Body of pancreas (tissue), 4 donors: ENCODE results near the gene EML6. TPM values are rescaled to one million over a fixed set of nuclear protein-coding genes. Genes with fewer than 3 reads are reported as not detected.

Experiments used
- ATAC-seq: fragments of 150-250 bp; one replicate; pipeline ENCODE4 v1.9.1; 2016
- DNase-seq, 4 donors: peaks; one replicate each; pipeline ENCODE4 v3.0.0-alpha.2; 2019
- H3K27ac ChIP-seq, 4 donors: fragments of 200-600 bp; sonication (generic); 1 replicate in 3 of 4; 2 replicates in 1 of 4; pipeline versions ENCODE4 v1.5.1 to v1.6.1; 2016 to 2019; ENCODE audit warnings: mild to moderate bottlenecking in 1 of 4, mixed read lengths in 1 of 4, moderate library complexity in 1 of 4
- H3K27me3 ChIP-seq, 2 donors: fragments of 200-600 bp; sonication (generic); one replicate each; pipeline ENCODE4 v1.6.0; 2016; ENCODE audit warnings: mild to moderate bottlenecking in 1 of 2
- H3K36me3 ChIP-seq, 2 donors: fragments of 200-600 bp; sonication (generic); replicated peaks in 1 of 2; 2 replicates each; pipeline ENCODE4 v1.5.1; 2016; ENCODE audit warnings: low read depth in 2 of 2; ENCODE audit not compliant: insufficient read depth in 1 of 2
- H3K4me1 ChIP-seq: fragments of 200-600 bp; sonication (generic); one replicate; pipeline ENCODE4 v1.6.0; 2016
- H3K4me3 ChIP-seq, 2 donors: fragments of 200-600 bp; sonication (generic); 1 replicate in 1 of 2; 2 replicates in 1 of 2; pipeline ENCODE4 v1.5.1; 2016 to 2019
- H3K9me3 ChIP-seq, 3 donors: fragments of 200-600 bp; sonication (generic); 1 replicate in 2 of 3; 2 replicates in 1 of 3; pipeline ENCODE4 v1.5.1; 2016
- POLR2A ChIP-seq, 3 donors: fragments of 450-650 bp; IDR thresholded peaks; one replicate each; pipeline ENCODE4 v1.6.1; 2016; ENCODE audit warnings: antibody characterized with exemption in 3 of 3, mild to moderate bottlenecking in 2 of 3
- WGBS, 2 donors: methylation state at CpG; one replicate each; pipeline ENCODE4 v1.1.5; 2017; 5-methylcytosine and 5-hydroxymethylcytosine counted together
- intact Hi-C: fragments of 100-400 bp; cut with DNase I; formaldehyde crosslinking; loops from one replicate; pipeline ENCODE4 v1.15.1; 2023
- total RNA-seq, 2 donors: library from RNA; depleted of rRNA; stranded (reverse); fragments of >200 nt; gene quantifications; one replicate each; pipeline ENCODE4 v1.1.0, GENCODE V29; 2016
- TF ChIP-seq, protein P1 (sequence below), 7 experiments: fragments of 450-650 bp in 4 of 7; fragments of 200-600 bp in 3 of 7; sonication (generic) in 3 of 7; IDR thresholded peaks; one replicate each; pipeline ENCODE4 v1.5.1; 2016 to 2019; ENCODE audit warnings: antibody characterized with exemption in 7 of 7

The EML6 gene
- total RNA-seq, 2 donors from 2014 or later = 2.3 to 2.6 TPM

GRCh38 chr2:54805255-54805654 lies 81.8 kb downstream of the EML6 start:
- Histone ChIP-seq H3K4me1 (no peaks in the 10 kb centered on the region), H3K4me3 (no peak overlapping the region), H3K27ac (no peak overlapping the region), H3K36me3 (no peaks in the 10 kb centered on the region), H3K9me3 (no peaks in the 10 kb centered on the region), H3K27me3 (no peaks in the 10 kb centered on the region)
- DNase-seq = no peak
- 82 to 94% methylated on average over 1 of the region's 1 CpG for WGBS, 2 donors
- no peak for ATAC-seq
- TF ChIP-seq, protein P1, sequence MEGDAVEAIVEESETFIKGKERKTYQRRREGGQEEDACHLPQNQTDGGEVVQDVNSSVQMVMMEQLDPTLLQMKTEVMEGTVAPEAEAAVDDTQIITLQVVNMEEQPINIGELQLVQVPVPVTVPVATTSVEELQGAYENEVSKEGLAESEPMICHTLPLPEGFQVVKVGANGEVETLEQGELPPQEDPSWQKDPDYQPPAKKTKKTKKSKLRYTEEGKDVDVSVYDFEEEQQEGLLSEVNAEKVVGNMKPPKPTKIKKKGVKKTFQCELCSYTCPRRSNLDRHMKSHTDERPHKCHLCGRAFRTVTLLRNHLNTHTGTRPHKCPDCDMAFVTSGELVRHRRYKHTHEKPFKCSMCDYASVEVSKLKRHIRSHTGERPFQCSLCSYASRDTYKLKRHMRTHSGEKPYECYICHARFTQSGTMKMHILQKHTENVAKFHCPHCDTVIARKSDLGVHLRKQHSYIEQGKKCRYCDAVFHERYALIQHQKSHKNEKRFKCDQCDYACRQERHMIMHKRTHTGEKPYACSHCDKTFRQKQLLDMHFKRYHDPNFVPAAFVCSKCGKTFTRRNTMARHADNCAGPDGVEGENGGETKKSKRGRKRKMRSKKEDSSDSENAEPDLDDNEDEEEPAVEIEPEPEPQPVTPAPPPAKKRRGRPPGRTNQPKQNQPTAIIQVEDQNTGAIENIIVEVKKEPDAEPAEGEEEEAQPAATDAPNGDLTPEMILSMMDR (IDR thresholded peaks at IDR 0.05) = no peak
- TF ChIP-seq POLR2A (IDR thresholded peaks at IDR 0.05) = no peak
- intact Hi-C loops = no loop called here

- DNase-seq (no peak), ATAC-seq (no peak)
- Histone ChIP-seq H3K27ac (no peak overlapping the region), H3K36me3 (no peaks in the 10 kb centered on the region), H3K4me1 (no peaks in the 10 kb centered on the region), H3K27me3 (no peaks in the 10 kb centered on the region), H3K4me3 (no peak overlapping the region), H3K9me3 (no peaks in the 10 kb centered on the region)
- 73 to 77% methylated on average over 2 of the region's 2 CpGs for WGBS, 2 donors
- TF ChIP-seq, protein P1 (IDR thresholded peaks at IDR 0.05) = no peak
- TF ChIP-seq POLR2A (IDR thresholded peaks at IDR 0.05) = no peak
- intact Hi-C loops = no loop called here
These were observed 83.5 kb downstream of the EML6 start for GRCh38 chr2:54806975-54807374.

GRCh38 chr2:54808661-54809060 lies 85.2 kb downstream of the EML6 start:
- Histone ChIP-seq H3K4me3 (no peak overlapping the region), H3K27me3 (no peaks in the 10 kb centered on the region), H3K36me3 (no peaks in the 10 kb centered on the region), H3K27ac (no peak overlapping the region), H3K4me1 (no peaks in the 10 kb centered on the region), H3K9me3 (no peaks in the 10 kb centered on the region)
- no peak for TF ChIP-seq POLR2A (IDR thresholded peaks at IDR 0.05)
- TF ChIP-seq, protein P1 (IDR thresholded peaks at IDR 0.05) = no peak
- DNase-seq (no peak), ATAC-seq (no peak)
- WGBS, 2 donors = 52 to 76% methylated on average over 1 of the region's 1 CpG
- intact Hi-C loops = no loop called here

- ATAC-seq = no peak
These were observed 86.4 kb downstream of the EML6 start for GRCh38 chr2:54809819-54810218.

DNA sequence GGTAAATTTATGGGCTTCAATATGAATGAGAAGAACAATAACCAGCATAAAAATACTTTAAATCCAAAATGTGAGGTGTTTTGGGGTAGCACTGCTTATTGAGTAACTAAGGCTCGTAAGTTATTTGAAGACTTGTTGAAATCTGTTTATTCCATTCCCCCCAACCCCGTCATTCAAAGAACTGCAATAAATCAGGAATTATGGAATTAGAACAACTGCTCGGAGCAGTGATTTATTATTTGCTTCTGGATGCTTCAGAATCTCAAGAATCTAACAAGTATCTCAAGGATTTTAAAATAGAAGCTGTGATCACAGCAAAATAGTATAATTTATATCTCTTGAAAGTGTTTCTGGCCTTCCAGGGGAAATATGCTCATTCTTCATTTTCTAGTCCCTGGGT lies 86.8 kb downstream of the EML6 start:
- no peak overlapping the region for H3K4me3 ChIP-seq
- no peaks in the 10 kb centered on the region for H3K4me1 ChIP-seq
- DNase-seq (no peak), ATAC-seq (no peak)
- intact Hi-C loops = no loop called here
- 90% methylated on average over 3 of the region's 3 CpGs for WGBS, 2 donors
- no peaks in the 10 kb centered on the region for H3K27me3 ChIP-seq
- H3K9me3 ChIP-seq = no peaks in the 10 kb centered on the region
- H3K36me3 ChIP-seq = no peaks in the 10 kb centered on the region
- H3K27ac ChIP-seq = no peak overlapping the region
- TF ChIP-seq POLR2A (IDR thresholded peaks at IDR 0.05) = no peak

More at GRCh38 chr2:54809819-54810218, 86.4 kb downstream of the EML6 start:
- Histone ChIP-seq H3K4me1 (no peaks in the 10 kb centered on the region), H3K9me3 (no peaks in the 10 kb centered on the region), H3K4me3 (no peak overlapping the region), H3K27me3 (no peaks in the 10 kb centered on the region), H3K36me3 (no peaks in the 10 kb centered on the region), H3K27ac (no peak overlapping the region)
- no peak for TF ChIP-seq POLR2A (IDR thresholded peaks at IDR 0.05)
- TF ChIP-seq, protein P1 (IDR thresholded peaks at IDR 0.05) = no peak
- intact Hi-C loops = no loop called here
- no peak for DNase-seq
